Activated CD4-positive, alpha-beta T cell treated with anti-CD3 and anti-CD28 coated beads, Interleukin-2, amount 10 ng/mL, durations not matched to agents 24 days and 14 days (primary cell): ENCODE results near the gene RADIL. TPM values are rescaled to one million over a fixed set of nuclear protein-coding genes. Genes with fewer than 3 reads are reported as not detected.
"Not testable (repeated sequence)": the region's sequence is repeated elsewhere in the genome, so short reads cannot be mapped to it uniquely, and the experiment has no call there.

ENCODE experiments used
- DNase-seq: peaks from one replicate; pipeline ENCODE4 v3.0.0; 2022
- H3K27ac Mint-ChIP-seq: one replicate; pipeline ENCODE4 v1.8.0; 2022; ENCODE audit warnings: mild to moderate bottlenecking, mixed read lengths
- H3K27me3 Mint-ChIP-seq: one replicate; pipeline ENCODE4 v1.8.0; 2022; ENCODE audit warnings: mixed read lengths
- H3K36me3 Mint-ChIP-seq: one replicate; pipeline ENCODE4 v1.8.0; 2022; ENCODE audit warnings: low read depth, mild to moderate bottlenecking, mixed read lengths
- H3K4me1 Mint-ChIP-seq: one replicate; pipeline ENCODE4 v1.8.0; 2021; ENCODE audit warnings: mixed read lengths
- H3K4me3 Mint-ChIP-seq: one replicate; pipeline ENCODE4 v1.8.0; 2022; ENCODE audit warnings: mild to moderate bottlenecking, moderate library complexity, mixed read lengths
- H3K9me3 Mint-ChIP-seq: one replicate; pipeline ENCODE4 v1.8.0; 2021; ENCODE audit warnings: mixed read lengths
- intact Hi-C: fragments of 100-400 bp; cut with micrococcal nuclease; formaldehyde crosslinking; loops from one replicate; pipeline ENCODE4 v1.15.1; 2023
- total RNA-seq: library from RNA; stranded (reverse); gene quantifications from 2 replicates; pipeline ENCODE4 v1.2.3, GENCODE V29; 2022

The RADIL gene
- total RNA-seq, 1 donor from 2014 or later, result 0.14 TPM

GRCh38 chr7:4797858-4798705, 85.4 kb downstream of the RADIL start:
- Mint-ChIP-seq H3K27ac (no peak overlapping the region), H3K4me1 (no peaks in the 10 kb centered on the region), H3K4me3 (no peak overlapping the region), H3K36me3 (peaks cover 5% of the 10 kb centered on the region), H3K9me3 (no peaks in the 10 kb centered on the region), H3K27me3 (no peaks in the 10 kb centered on the region)
- intact Hi-C loops, result loop anchor here (1.0 kb wide), 1 partner anchor 287 kb away; no protein-coding TSS in a partner anchor
- DNase-seq, result peak; percentile 91

DNA sequence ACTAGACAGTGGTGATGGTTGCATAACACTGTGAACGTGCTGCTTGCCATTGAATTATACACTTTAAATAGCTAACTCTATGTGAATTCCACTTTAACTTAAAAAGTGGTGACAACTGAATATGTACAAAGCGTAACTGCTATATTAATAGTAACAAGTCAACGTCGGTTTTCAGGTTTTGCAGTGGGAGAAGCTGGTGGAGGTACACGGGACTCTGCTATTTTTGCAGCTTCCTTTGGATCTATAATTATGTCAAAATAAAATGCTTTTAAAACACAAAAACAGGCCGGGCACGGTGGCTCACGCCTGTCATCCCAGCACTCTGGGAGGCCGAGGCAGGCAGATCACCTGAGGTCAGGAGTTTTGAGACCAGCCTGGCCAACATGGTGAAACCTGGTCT, 87.1 kb downstream of the RADIL start:
- Mint-ChIP-seq H3K9me3 (no peaks in the 10 kb centered on the region), H3K36me3 (peaks cover 9% of the 10 kb centered on the region), H3K4me1 (peaks cover 2% of the 10 kb centered on the region), H3K27me3 (no peaks in the 10 kb centered on the region), H3K4me3 (no peak overlapping the region), H3K27ac (no peak overlapping the region)
- intact Hi-C loops, result no loop called here
- DNase-seq, result no peak

DNA sequence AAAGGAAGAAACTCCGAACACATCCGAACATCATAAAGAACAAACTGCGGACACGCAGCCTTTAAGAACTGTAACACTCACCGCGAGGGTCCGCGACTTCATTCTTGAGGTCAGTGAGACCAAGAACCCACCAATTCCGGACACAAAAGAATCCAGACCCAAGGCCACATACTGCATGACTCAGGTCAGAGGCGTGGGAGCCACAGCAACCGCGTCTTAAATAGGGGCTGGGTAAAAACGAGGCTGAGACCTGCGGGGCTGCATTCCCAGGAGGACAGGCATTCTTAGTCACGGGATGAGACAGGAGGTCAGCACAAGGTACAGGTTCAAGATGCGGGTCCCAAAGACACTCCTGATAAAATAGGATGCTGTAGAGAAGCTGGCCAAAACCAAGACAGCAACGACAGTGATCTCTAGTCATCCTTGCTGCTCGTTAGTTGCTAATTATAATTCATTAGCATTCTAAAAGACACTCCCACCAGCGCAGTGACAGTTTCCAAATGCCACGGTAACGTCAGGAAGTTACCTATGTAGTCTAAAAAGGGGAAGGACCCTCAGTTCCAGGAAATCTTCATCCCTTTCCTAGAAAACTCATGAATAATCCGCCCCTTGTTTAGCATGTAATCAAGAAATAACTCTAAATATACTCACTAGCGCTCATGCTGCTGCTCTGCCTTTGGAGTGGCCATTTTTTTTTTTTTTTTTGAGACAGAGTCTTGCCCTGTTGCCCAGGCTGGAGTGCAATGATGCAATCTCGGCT, 88.7 kb downstream of the RADIL start:
- H3K9me3 Mint-ChIP-seq, result no peaks in the 10 kb centered on the region
- intact Hi-C loops, result no loop called here
- no peak for DNase-seq
- H3K4me3 Mint-ChIP-seq, result no peak overlapping the region
- H3K36me3 Mint-ChIP-seq, result peaks cover 12% of the 10 kb centered on the region
- no peak overlapping the region for H3K27ac Mint-ChIP-seq
- no peaks in the 10 kb centered on the region for H3K27me3 Mint-ChIP-seq
- peaks cover 3% of the 10 kb centered on the region for H3K4me1 Mint-ChIP-seq

- H3K4me3 Mint-ChIP-seq, H3K27me3 Mint-ChIP-seq, intact Hi-C loops, H3K4me1 Mint-ChIP-seq, DNase-seq, H3K9me3 Mint-ChIP-seq: not testable (repeated sequence)
- H3K36me3 Mint-ChIP-seq, result peaks cover 13% of the 10 kb centered on the region
- H3K27ac Mint-ChIP-seq, result peak overlapping the region; percentile 52
These were observed 89.3 kb downstream of the RADIL start for GRCh38 chr7:4794171-4794570.

DNA sequence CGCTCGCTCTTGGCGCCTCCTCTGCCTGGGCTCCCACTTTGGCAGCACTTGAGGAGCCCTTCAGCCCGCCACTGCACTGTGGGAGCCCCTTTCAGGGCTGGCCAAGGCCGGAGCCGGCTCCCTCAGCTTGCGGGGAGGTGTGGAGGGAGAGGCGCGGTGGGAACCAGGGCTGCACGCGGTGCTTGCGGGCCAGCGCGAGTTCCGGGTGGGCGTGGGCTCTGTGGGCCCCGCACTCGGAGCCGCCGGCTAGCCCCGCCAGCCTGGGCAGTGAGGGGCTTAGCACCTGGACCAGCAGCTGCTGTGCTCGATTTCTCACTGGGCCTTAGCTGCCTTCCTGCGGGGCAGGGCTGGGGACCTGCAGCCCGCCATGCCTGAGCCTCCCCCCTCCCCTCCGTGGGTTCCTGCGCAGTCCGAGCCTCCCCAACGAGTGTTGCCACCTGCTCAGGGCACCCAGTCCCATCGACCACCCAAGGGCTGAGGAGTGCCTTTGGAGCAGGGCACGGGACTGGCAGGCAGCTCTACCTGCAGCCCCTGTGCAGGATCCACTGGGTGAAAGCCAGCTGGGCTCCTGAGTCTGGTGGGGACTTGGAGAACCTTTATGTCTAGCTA, 90.0 kb downstream of the RADIL start:
- DNase-seq, H3K27me3 Mint-ChIP-seq, H3K27ac Mint-ChIP-seq, H3K4me1 Mint-ChIP-seq, H3K4me3 Mint-ChIP-seq, H3K9me3 Mint-ChIP-seq: not testable (repeated sequence)
- intact Hi-C loops, result loop anchor here (2.0 kb wide), 2 partner anchors 19 to 89 kb away; partner anchors contain the start of genes AP5Z1 and RADIL
- peaks cover 16% of the 10 kb centered on the region for H3K36me3 Mint-ChIP-seq

GRCh38 chr7:4792537-4793126, 90.9 kb downstream of the RADIL start:
- no peak overlapping the region for H3K4me3 Mint-ChIP-seq
- peak; percentile 69 for DNase-seq
- no peaks in the 10 kb centered on the region for H3K9me3 Mint-ChIP-seq
- peaks cover 3% of the 10 kb centered on the region for H3K4me1 Mint-ChIP-seq
- intact Hi-C loops, result loop anchor here (2.0 kb wide), 2 partner anchors 18 to 90 kb away; partner anchors contain the start of genes AP5Z1 and RADIL
- peaks cover 18% of the 10 kb centered on the region for H3K36me3 Mint-ChIP-seq
- H3K27me3 Mint-ChIP-seq, result no peaks in the 10 kb centered on the region
- H3K27ac Mint-ChIP-seq, result no peak overlapping the region

DNA sequence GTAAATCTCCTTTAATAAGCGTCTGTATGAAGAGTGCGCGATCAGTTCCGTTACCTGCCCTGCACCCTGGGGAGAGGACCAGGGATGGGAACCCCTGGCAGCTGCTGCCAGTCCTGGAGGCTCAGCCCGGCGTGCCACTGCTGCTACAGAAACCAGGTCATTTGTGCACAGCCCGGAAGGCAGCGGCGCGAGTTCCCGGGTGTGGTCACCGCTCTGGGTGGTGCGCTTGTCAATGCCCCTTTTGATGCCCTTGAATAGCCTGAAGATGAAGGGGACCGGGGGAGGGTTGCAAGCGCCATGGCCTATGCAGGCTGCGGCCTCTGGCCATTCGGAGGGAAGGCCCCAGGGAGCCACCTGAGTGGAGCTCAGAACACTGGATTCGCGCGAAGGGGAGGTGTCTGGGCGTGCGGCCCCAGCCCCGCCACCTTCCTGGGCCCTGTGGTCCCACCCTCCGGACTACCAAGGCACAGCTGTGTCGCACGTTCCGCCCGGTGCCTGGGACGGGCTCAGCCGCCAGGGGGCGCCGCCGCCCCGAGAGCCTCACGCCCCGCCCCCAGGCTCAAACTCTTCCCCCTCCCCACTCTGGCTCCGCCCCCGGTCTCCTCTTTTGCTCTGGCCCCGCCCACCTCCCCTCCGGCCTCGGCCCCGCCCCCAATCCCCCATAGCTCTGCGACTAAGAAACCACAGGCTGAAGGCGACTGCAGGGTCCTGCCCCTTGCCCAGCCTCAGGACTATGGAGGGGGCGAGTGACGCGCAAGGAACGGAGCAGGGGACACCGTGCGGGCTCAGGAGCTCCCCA, 91.6 kb downstream of the RADIL start:
- peak; percentile 94 for DNase-seq
- Mint-ChIP-seq H3K9me3 (no peaks in the 10 kb centered on the region), H3K27ac (no peak overlapping the region), H3K4me1 (peaks cover 3% of the 10 kb centered on the region), H3K4me3 (no peak overlapping the region), H3K36me3 (peaks cover 19% of the 10 kb centered on the region), H3K27me3 (no peaks in the 10 kb centered on the region)
- intact Hi-C loops, result loop anchor here (2.0 kb wide), 2 partner anchors 17 to 91 kb away; partner anchors contain the start of genes AP5Z1 and RADIL

GRCh38 chr7:4791101-4791737, 92.3 kb downstream of the RADIL start:
- H3K4me1 Mint-ChIP-seq, result peaks cover 3% of the 10 kb centered on the region
- H3K9me3 Mint-ChIP-seq, result no peaks in the 10 kb centered on the region
- H3K27me3 Mint-ChIP-seq, result no peaks in the 10 kb centered on the region
- no peak for DNase-seq
- intact Hi-C loops, result no loop called here
- no peak overlapping the region for H3K4me3 Mint-ChIP-seq
- peaks cover 19% of the 10 kb centered on the region for H3K36me3 Mint-ChIP-seq
- no peak overlapping the region for H3K27ac Mint-ChIP-seq

- H3K36me3 Mint-ChIP-seq, result peaks cover 21% of the 10 kb centered on the region
- peaks cover 3% of the 10 kb centered on the region for H3K4me1 Mint-ChIP-seq
- no peak for DNase-seq
- no peak overlapping the region for H3K27ac Mint-ChIP-seq
- H3K27me3 Mint-ChIP-seq, result no peaks in the 10 kb centered on the region
- intact Hi-C loops, result no loop called here
- H3K9me3 Mint-ChIP-seq, result no peaks in the 10 kb centered on the region
- no peak overlapping the region for H3K4me3 Mint-ChIP-seq
These were observed 93.0 kb downstream of the RADIL start for GRCh38 chr7:4790516-4790991.

- Mint-ChIP-seq H3K36me3 (peaks cover 21% of the 10 kb centered on the region), H3K9me3 (no peaks in the 10 kb centered on the region), H3K4me3 (no peak overlapping the region), H3K27ac (peak overlapping the region; percentile 54), H3K27me3 (no peaks in the 10 kb centered on the region), H3K4me1 (peaks cover 3% of the 10 kb centered on the region)
- no peak for DNase-seq
- intact Hi-C loops, result no loop called here
These were observed 93.4 kb downstream of the RADIL start for GRCh38 chr7:4790078-4790465.

DNA sequence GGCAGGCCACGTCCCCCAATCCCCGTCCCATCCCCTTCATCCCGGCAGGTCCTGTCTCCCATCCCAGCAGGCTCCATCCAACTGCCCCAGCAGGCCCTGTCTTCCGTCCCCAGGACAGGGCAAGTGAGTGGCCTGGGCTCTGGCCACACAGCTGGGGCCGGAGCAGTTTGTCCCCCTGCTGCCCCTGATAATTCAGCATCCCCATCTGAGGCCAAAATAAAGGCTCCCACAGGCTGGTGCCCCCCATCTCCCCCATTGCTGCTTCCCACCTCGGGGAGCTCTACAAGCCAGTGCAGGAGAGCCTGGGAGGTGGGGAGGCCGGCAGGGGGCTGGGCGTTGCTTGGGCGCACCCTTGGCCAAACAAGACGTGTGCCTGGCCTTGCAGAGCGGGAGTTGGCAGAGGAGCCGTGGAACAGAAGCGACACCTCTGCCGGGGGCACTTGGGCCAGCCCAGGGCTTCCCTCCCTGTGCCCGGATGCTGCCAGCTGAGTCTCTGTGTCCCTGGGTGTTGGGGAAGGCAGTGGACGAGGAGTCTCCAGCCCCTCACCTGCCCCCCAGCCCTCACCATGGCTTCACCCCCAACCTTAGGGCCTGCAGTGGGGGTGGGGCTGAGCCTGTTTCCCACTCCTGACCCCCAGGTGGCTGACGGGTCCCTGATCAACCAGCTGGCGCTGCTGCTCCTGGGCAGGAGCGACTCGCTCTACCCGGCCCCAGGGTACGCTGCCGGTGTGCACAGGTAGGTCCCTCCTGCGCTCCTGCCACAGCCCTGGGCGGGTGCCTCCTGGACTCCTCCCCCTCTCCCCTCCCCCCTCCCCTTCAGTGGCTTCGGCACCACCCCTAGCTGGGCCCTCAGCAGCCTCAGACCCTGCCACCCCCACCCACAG, 94.1 kb downstream of the RADIL start:
- H3K4me1 Mint-ChIP-seq, result peaks cover 3% of the 10 kb centered on the region
- no peaks in the 10 kb centered on the region for H3K27me3 Mint-ChIP-seq
- intact Hi-C loops, result no loop called here
- H3K4me3 Mint-ChIP-seq, result no peak overlapping the region
- H3K9me3 Mint-ChIP-seq, result no peaks in the 10 kb centered on the region
- DNase-seq, result no peak
- H3K36me3 Mint-ChIP-seq, result peaks cover 19% of the 10 kb centered on the region
- H3K27ac Mint-ChIP-seq, result no peak overlapping the region
